ENCODE results near the gene JAG1. TPM values are rescaled to one million over a fixed set of nuclear protein-coding genes. Genes with fewer than 3 reads are reported as not detected.

The JAG1 gene
- polyA plus RNA-seq, 1 donor (not counting 4 experiments of a cell fraction or from before 2014, with no cell fraction given): 84.2 TPM

GRCh38 chr20:10671221-10671918 is 2.4 kb downstream of the JAG1 start:
- TF ChIP-seq EZH2 (IDR thresholded peaks at IDR 0.05; ENCODE audit: low read length) (no peak), CTCF (optimal IDR thresholded peaks at IDR 0.05 in 1 of 3, IDR thresholded peaks at IDR 0.05 in 1 of 3, conservative IDR thresholded peaks at IDR 0.05 in 1 of 3; ENCODE audit: extremely low read depth in 1 of 3, insufficient read depth in 2 of 3, low read length in 3 of 3) (peak; percentile 65 to 82 (median 74))
- Histone ChIP-seq H4K20me1 (ENCODE audit: control insufficient read depth, extremely low read depth, insufficient read depth, low read length) (peaks cover 48% of the 10 kb centered on the region), H3K9me3 (ENCODE audit: control insufficient read depth, low read depth, low read length) (no peaks in the 10 kb centered on the region), H3K9ac (ENCODE audit: control insufficient read depth, extremely low read depth, insufficient read depth, low read length) (peak overlapping the region; percentile 97), H3K4me3 (ENCODE audit: control insufficient read depth in 2 of 3, extremely low read depth in 1 of 3, insufficient read depth in 2 of 3, low read depth in 1 of 3, low read length in 3 of 3) (peak overlapping the region; percentile 94 to 99 (median 99)), H3K4me1 (ENCODE audit: control insufficient read depth, extremely low read depth, insufficient read depth, low read length) (peaks cover 43% of the 10 kb centered on the region), H3K9me1 (ENCODE audit: control insufficient read depth, extremely low read depth, insufficient read depth, low read length) (peaks cover 3% of the 10 kb centered on the region), H3K79me2 (ENCODE audit: control insufficient read depth, insufficient read depth, low read length) (peaks cover 78% of the 10 kb centered on the region), H3K27me3 (ENCODE audit: control insufficient read depth, extremely low read depth, insufficient read depth, low read length) (no peaks in the 10 kb centered on the region), H3K27ac (ENCODE audit: control insufficient read depth, insufficient read depth, low read length) (peak overlapping the region; percentile 94), H3K36me3 (ENCODE audit: control insufficient read depth in 2 of 2, extremely low read depth in 1 of 2, insufficient read depth in 2 of 2, low read length in 2 of 2) (peaks cover 22 to 54% of the 10 kb centered on the region in 2 experiments), H2AFZ (ENCODE audit: control insufficient read depth, low read length) (no peak overlapping the region), H3K4me2 (ENCODE audit: control insufficient read depth, extremely low read depth, insufficient read depth, low read depth, low read length) (peak overlapping the region; percentile 100)
- peak; percentile 82 for DNase-seq (ENCODE audit: low read depth, low spot score)
- peak; percentile 85 for FAIRE-seq
- dilution Hi-C loops (cut with MboI; ENCODE audit: extremely low pct_ligation_motif_present, low sequenced_read_pairs): no loop called here

GRCh38 chr20:10670501-10671220 is 3.1 kb downstream of the JAG1 start:
- H2AFZ ChIP-seq (ENCODE audit: control insufficient read depth, low read length): no peak overlapping the region
- dilution Hi-C loops (cut with MboI; ENCODE audit: extremely low pct_ligation_motif_present, low sequenced_read_pairs): no loop called here
- peaks cover 3% of the 10 kb centered on the region for H3K9me1 ChIP-seq (ENCODE audit: control insufficient read depth, extremely low read depth, insufficient read depth, low read length)
- H3K36me3 ChIP-seq (ENCODE audit: control insufficient read depth in 2 of 2, extremely low read depth in 1 of 2, insufficient read depth in 2 of 2, low read length in 2 of 2): peaks cover 24 to 57% of the 10 kb centered on the region in 2 experiments
- DNase-seq (ENCODE audit: low read depth, low spot score) (no peak), FAIRE-seq (no peak)
- no peaks in the 10 kb centered on the region for H3K9me3 ChIP-seq (ENCODE audit: control insufficient read depth, low read depth, low read length)
- H4K20me1 ChIP-seq (ENCODE audit: control insufficient read depth, extremely low read depth, insufficient read depth, low read length): peaks cover 55% of the 10 kb centered on the region
- peak overlapping the region; percentile 100 for H3K4me2 ChIP-seq (ENCODE audit: control insufficient read depth, extremely low read depth, insufficient read depth, low read depth, low read length)
- peak overlapping the region; percentile 97 for H3K9ac ChIP-seq (ENCODE audit: control insufficient read depth, extremely low read depth, insufficient read depth, low read length)
- peak overlapping the region; percentile 94 to 99 (median 99) for H3K4me3 ChIP-seq (ENCODE audit: control insufficient read depth in 2 of 3, extremely low read depth in 1 of 3, insufficient read depth in 2 of 3, low read depth in 1 of 3, low read length in 3 of 3)
- H3K27me3 ChIP-seq (ENCODE audit: control insufficient read depth, extremely low read depth, insufficient read depth, low read length): no peaks in the 10 kb centered on the region
- TF ChIP-seq EZH2 (IDR thresholded peaks at IDR 0.05; ENCODE audit: low read length) (no peak), CTCF (optimal IDR thresholded peaks at IDR 0.05 in 1 of 3, IDR thresholded peaks at IDR 0.05 in 1 of 3, conservative IDR thresholded peaks at IDR 0.05 in 1 of 3; ENCODE audit: extremely low read depth in 1 of 3, insufficient read depth in 2 of 3, low read length in 3 of 3) (no peak)
- peaks cover 85% of the 10 kb centered on the region for H3K79me2 ChIP-seq (ENCODE audit: control insufficient read depth, insufficient read depth, low read length)
- H3K4me1 ChIP-seq (ENCODE audit: control insufficient read depth, extremely low read depth, insufficient read depth, low read length): peaks cover 49% of the 10 kb centered on the region
- H3K27ac ChIP-seq (ENCODE audit: control insufficient read depth, insufficient read depth, low read length): peak overlapping the region; percentile 94
